GM21786 (cell line): ENCODE results near the gene CROT.
"Not testable (repeated sequence)": the region's sequence is repeated elsewhere in the genome, so short reads cannot be mapped to it uniquely, and the experiment has no call there.

Source experiments
- ATAC-seq: cut with Tn5 transposase; IDR thresholded peaks from one replicate; pipeline ENCODE4 v1.9.1; 2021; ENCODE audit not compliant: unreplicated experiment

The CROT gene

GRCh38 chr7:87345166-87345927 is at the start of gene CROT:
Gene CROT (plus strand): TSS chr7:87345664. CDS start chr7:87349069, 3,405 bp downstream.
- ATAC-seq: peak; percentile 96

GRCh38 chr7:87300756-87301155 is 44.7 kb upstream of the CROT start:
- no peak for ATAC-seq

- no peak for ATAC-seq
Measured at GRCh38 chr7:87310790-87311419, 34.6 kb upstream of the CROT start.

GRCh38 chr7:87312215-87312865 is 33.1 kb upstream of the CROT start:
- peak; percentile 62 for ATAC-seq

GRCh38 chr7:87316097-87316700 is 29.3 kb upstream of the CROT start:
- peak; percentile 81 for ATAC-seq

- ATAC-seq: no peak
Measured at GRCh38 chr7:87316846-87317552, 28.5 kb upstream of the CROT start.

- ATAC-seq: no peak
Measured at GRCh38 chr7:87317691-87318245, 27.7 kb upstream of the CROT start.

GRCh38 chr7:87318741-87319140 is 26.7 kb upstream of the CROT start:
- no peak for ATAC-seq

GRCh38 chr7:87319154-87319581 is 26.3 kb upstream of the CROT start:
- not testable (repeated sequence) for ATAC-seq

GRCh38 chr7:87322912-87323311 is 22.6 kb upstream of the CROT start:
- ATAC-seq: no peak

GRCh38 chr7:87325576-87326370 is 19.7 kb upstream of the CROT start:
- no peak for ATAC-seq

GRCh38 chr7:87328281-87328680 is 17.2 kb upstream of the CROT start:
- ATAC-seq: no peak

GRCh38 chr7:87330316-87330715 is 15.1 kb upstream of the CROT start:
- ATAC-seq: no peak

GRCh38 chr7:87330942-87331341 is 14.5 kb upstream of the CROT start:
- ATAC-seq: no peak

- no peak for ATAC-seq
Measured at GRCh38 chr7:87331687-87332252, 13.7 kb upstream of the CROT start.

GRCh38 chr7:87332321-87332720 is 13.1 kb upstream of the CROT start:
- ATAC-seq: no peak

GRCh38 chr7:87336136-87336535 is 9.3 kb upstream of the CROT start:
- no peak for ATAC-seq

GRCh38 chr7:87337331-87337730 is 8.1 kb upstream of the CROT start:
- no peak for ATAC-seq

- no peak for ATAC-seq
Measured at GRCh38 chr7:87339373-87339897, 6.0 kb upstream of the CROT start.
